ENCODE results near the gene TNFAIP8L2. TPM values are rescaled to one million over a fixed set of nuclear protein-coding genes. Genes with fewer than 3 reads are reported as not detected.
A peak's percentile ranks its signal among the peaks of the same experiment; 100 is the strongest.

TNFAIP8L2 gene
- 1.6 TPM for polyA plus RNA-seq (ENCODE audit: insufficient read length)
- long read RNA-seq, donor 1, partial matches to known transcripts: 0 of 2 reads
- long read RNA-seq, donor 1, other reads (novel, unspliced or antisense): 0 of 2 reads
- long read RNA-seq, donor 2: 0 reads
- long read RNA-seq, donor 3: 0 reads
- long read RNA-seq, donor 4: 0 reads
- long read RNA-seq, donor 5: 0 reads
- long read RNA-seq, donor 6: 0 reads
- long read RNA-seq, donor 7, partial matches to known transcripts: 0 of 1 reads
- long read RNA-seq, donor 7, other reads (novel, unspliced or antisense): 0 of 1 reads
- long read RNA-seq, donor 8: 0 reads

GRCh38 chr1:151156515-151156819, at the start of gene TNFAIP8L2:
TNFAIP8L2 (plus strand) TSS chr1:151156649; CDS start chr1:151158698, 2,049 bp downstream.
- no peak for DNase-seq

- DNase-seq: no peak
Measured at GRCh38 chr1:151106894-151107293, 49.6 kb upstream of the TNFAIP8L2 start.

- no peak for DNase-seq
Measured at GRCh38 chr1:151108331-151108730, 48.1 kb upstream of the TNFAIP8L2 start.

GRCh38 chr1:151113877-151114276, 42.6 kb upstream of the TNFAIP8L2 start:
- DNase-seq: no peak

- DNase-seq: no peak
Measured at GRCh38 chr1:151124763-151125403, 31.6 kb upstream of the TNFAIP8L2 start.

- no peak for DNase-seq
Measured at GRCh38 chr1:151128800-151129199, 27.6 kb upstream of the TNFAIP8L2 start.

GRCh38 chr1:151130987-151131586, 25.4 kb upstream of the TNFAIP8L2 start:
- peak; percentile 90 for DNase-seq

GRCh38 chr1:151131701-151132334, 24.6 kb upstream of the TNFAIP8L2 start:
- DNase-seq: peak; percentile 41

GRCh38 chr1:151132335-151133017, 24.0 kb upstream of the TNFAIP8L2 start:
- DNase-seq: no peak

- no peak for DNase-seq
Measured at GRCh38 chr1:151133018-151133806, 23.2 kb upstream of the TNFAIP8L2 start.

GRCh38 chr1:151134396-151134795, 22.1 kb upstream of the TNFAIP8L2 start:
- no peak for DNase-seq

GRCh38 chr1:151134991-151135390, 21.5 kb upstream of the TNFAIP8L2 start:
- DNase-seq: no peak

GRCh38 chr1:151135433-151136385, 20.7 kb upstream of the TNFAIP8L2 start:
- no peak for DNase-seq

GRCh38 chr1:151137789-151138188, 18.7 kb upstream of the TNFAIP8L2 start:
- no peak for DNase-seq

GRCh38 chr1:151142411-151143056, 13.9 kb upstream of the TNFAIP8L2 start:
- DNase-seq: no peak

- DNase-seq: no peak
Measured at GRCh38 chr1:151143057-151143435, 13.4 kb upstream of the TNFAIP8L2 start.

- no peak for DNase-seq
Measured at GRCh38 chr1:151143986-151144385, 12.5 kb upstream of the TNFAIP8L2 start.

GRCh38 chr1:151144474-151145303, 11.8 kb upstream of the TNFAIP8L2 start:
- no peak for DNase-seq

All from left kidney (tissue), 8 donors.